Trophoblast cell (in vitro differentiated cells and primary cell): Measurements from ENCODE around the gene DDX54.

Source experiments
- DNase-seq, 2 donors: peaks; one replicate each; pipeline ENCODE4 v3.0.0-alpha.2; 2016
- H2AFZ ChIP-seq: 2 replicates; pipeline ENCODE4 v1.6.1; 2013; ENCODE audit warnings: low read length, moderate library complexity, mild to moderate bottlenecking; ENCODE audit not compliant: insufficient read depth, poor library complexity
- H2AK5ac ChIP-seq: 2 replicates; pipeline ENCODE4 v1.6.1; 2013; ENCODE audit warnings: mild to moderate bottlenecking, low read length
- H2BK120ac ChIP-seq: 2 replicates; pipeline ENCODE4 v1.6.1; 2013; ENCODE audit warnings: low read length, mild to moderate bottlenecking, moderate library complexity; ENCODE audit not compliant: insufficient read depth, poor library complexity
- H2BK12ac ChIP-seq: 2 replicates; pipeline ENCODE4 v1.6.1; 2013; ENCODE audit warnings: mild to moderate bottlenecking, low read length, moderate library complexity
- H2BK5ac ChIP-seq: 2 replicates; pipeline ENCODE4 v1.6.1; 2013; ENCODE audit warnings: low read length, low read depth, moderate library complexity, mild to moderate bottlenecking; ENCODE audit not compliant: poor library complexity
- H3K14ac ChIP-seq: 2 replicates; pipeline ENCODE4 v1.6.1; 2013; ENCODE audit warnings: mild to moderate bottlenecking, low read length
- H3K18ac ChIP-seq: 2 replicates; pipeline ENCODE4 v1.6.1; 2013; ENCODE audit warnings: mild to moderate bottlenecking, low read length
- H3K23ac ChIP-seq: 2 replicates; pipeline ENCODE4 v1.6.1; 2013; ENCODE audit warnings: low read length
- H3K27ac ChIP-seq: 2 replicates; pipeline ENCODE4 v1.5.1; 2013; ENCODE audit warnings: low read depth, mild to moderate bottlenecking, inconsistent platforms, low read length, moderate library complexity
- H3K27me3 ChIP-seq: 2 replicates; pipeline ENCODE4 v1.6.1; 2013; ENCODE audit warnings: inconsistent platforms, mild to moderate bottlenecking, low read length, moderate library complexity; ENCODE audit not compliant: insufficient read depth
- H3K36me3 ChIP-seq, 2 experiments: 1 replicate in 1 of 2; 2 replicates in 1 of 2; pipeline ENCODE4 v1.6.1; 2013; ENCODE audit warnings: low read length in 2 of 2, mild to moderate bottlenecking in 2 of 2, moderate library complexity in 1 of 2; ENCODE audit not compliant: insufficient read depth in 2 of 2, control insufficient read depth in 1 of 2
- H3K4ac ChIP-seq: 2 replicates; pipeline ENCODE4 v1.6.1; 2013; ENCODE audit warnings: low read depth, mild to moderate bottlenecking, low read length, moderate library complexity
- H3K4me1 ChIP-seq, 2 experiments: 1 replicate in 1 of 2; 2 replicates in 1 of 2; pipeline ENCODE4 v1.6.1; 2013; ENCODE audit warnings: low read length in 2 of 2, mild to moderate bottlenecking in 2 of 2, moderate library complexity in 1 of 2; ENCODE audit not compliant: insufficient read depth in 2 of 2, control insufficient read depth in 1 of 2
- H3K4me2 ChIP-seq: 2 replicates; pipeline ENCODE4 v1.6.1; 2013; ENCODE audit warnings: inconsistent platforms, mild to moderate bottlenecking, low read length, moderate library complexity
- H3K4me3 ChIP-seq: 2 replicates; pipeline ENCODE4 v1.5.1; 2013; ENCODE audit warnings: mild to moderate bottlenecking, low read depth, low read length, inconsistent platforms
- H3K79me1 ChIP-seq: one replicate; pipeline ENCODE4 v1.6.1; 2013; ENCODE audit warnings: low read length
- H3K79me2 ChIP-seq: 2 replicates; pipeline ENCODE4 v1.6.1; 2013; ENCODE audit warnings: low read length, mild to moderate bottlenecking; ENCODE audit not compliant: control insufficient read depth, insufficient read depth, poor library complexity
- H3K9ac ChIP-seq: 2 replicates; pipeline ENCODE4 v1.6.1; 2013; ENCODE audit warnings: mild to moderate bottlenecking, low read length
- H3K9me3 ChIP-seq: 2 replicates; pipeline ENCODE4 v1.6.1; 2013; ENCODE audit warnings: low read depth, mild to moderate bottlenecking, control low read depth, inconsistent platforms, low read length; ENCODE audit not compliant: insufficient read depth
- H4K12ac ChIP-seq: 2 replicates; pipeline ENCODE4 v1.6.1; 2013; ENCODE audit warnings: low read depth, mild to moderate bottlenecking, low read length, moderate library complexity
- H4K8ac ChIP-seq: 2 replicates; pipeline ENCODE4 v1.6.1; 2013; ENCODE audit warnings: low read depth, mild to moderate bottlenecking, low read length, moderate library complexity
- H4K91ac ChIP-seq: one replicate; pipeline ENCODE4 v1.6.1; 2013; ENCODE audit warnings: low read depth, mild to moderate bottlenecking, low read length, moderate library complexity
- WGBS: extraction: QIAGEN DNeasy Blood & Tissue Kit; methylation state at CpG from one replicate; pipeline ENCODE4 v1.1.7; 2013; ENCODE audit warnings: missing lambda C conversion rate; ENCODE audit not compliant: insufficient read length, insufficient coverage; ENCODE audit errors: extremely low coverage; 5-methylcytosine and 5-hydroxymethylcytosine counted together

Gene DDX54

DNA sequence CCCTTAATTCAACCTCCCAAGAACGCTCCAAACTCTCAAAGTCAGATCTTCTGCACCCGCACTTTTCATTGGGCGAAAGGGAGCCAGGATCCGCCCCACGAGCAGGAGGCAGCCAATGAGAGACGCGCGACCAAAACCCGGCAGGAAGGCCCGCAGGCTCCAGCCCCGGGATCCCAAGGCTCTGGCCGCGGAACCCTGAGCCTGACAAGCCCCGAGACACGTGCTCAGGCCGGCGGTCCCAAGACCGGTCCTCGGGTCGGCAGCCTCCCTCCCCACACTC, 438 bp downstream of the DDX54 start:
- Histone ChIP-seq H2BK12ac (no peak overlapping the region), H2AFZ (peak overlapping the region; percentile 90), H3K9me3 (no peaks in the 10 kb centered on the region), H3K4ac (peak overlapping the region; percentile 85), H2AK5ac (peak overlapping the region; percentile 45), H4K8ac (peak overlapping the region; percentile 98), H2BK5ac (peak overlapping the region; percentile 79), H3K36me3 (peaks cover 15 to 22% of the 10 kb centered on the region in 2 experiments), H3K27me3 (no peaks in the 10 kb centered on the region), H3K4me2 (peak overlapping the region; percentile 70), H3K27ac (peak overlapping the region; percentile 76), H3K4me3 (peak overlapping the region; percentile 94), H3K79me2 (peaks cover 11% of the 10 kb centered on the region), H3K9ac (peak overlapping the region; percentile 97), H3K14ac (peak overlapping the region; percentile 86), H2BK120ac (peak overlapping the region; percentile 90), H3K18ac (peak overlapping the region; percentile 73), H3K23ac (no peak overlapping the region), H4K12ac (peak overlapping the region; percentile 96), H3K79me1 (peaks cover 14% of the 10 kb centered on the region), H4K91ac (peak overlapping the region; percentile 90), H3K4me1 (peaks cover 8% of the 10 kb centered on the region in 2 experiments)
- DNase-seq = peak; percentile 73 to 83
- WGBS = no CpG with 5 or more reads among the region's 20 CpGs

DNA sequence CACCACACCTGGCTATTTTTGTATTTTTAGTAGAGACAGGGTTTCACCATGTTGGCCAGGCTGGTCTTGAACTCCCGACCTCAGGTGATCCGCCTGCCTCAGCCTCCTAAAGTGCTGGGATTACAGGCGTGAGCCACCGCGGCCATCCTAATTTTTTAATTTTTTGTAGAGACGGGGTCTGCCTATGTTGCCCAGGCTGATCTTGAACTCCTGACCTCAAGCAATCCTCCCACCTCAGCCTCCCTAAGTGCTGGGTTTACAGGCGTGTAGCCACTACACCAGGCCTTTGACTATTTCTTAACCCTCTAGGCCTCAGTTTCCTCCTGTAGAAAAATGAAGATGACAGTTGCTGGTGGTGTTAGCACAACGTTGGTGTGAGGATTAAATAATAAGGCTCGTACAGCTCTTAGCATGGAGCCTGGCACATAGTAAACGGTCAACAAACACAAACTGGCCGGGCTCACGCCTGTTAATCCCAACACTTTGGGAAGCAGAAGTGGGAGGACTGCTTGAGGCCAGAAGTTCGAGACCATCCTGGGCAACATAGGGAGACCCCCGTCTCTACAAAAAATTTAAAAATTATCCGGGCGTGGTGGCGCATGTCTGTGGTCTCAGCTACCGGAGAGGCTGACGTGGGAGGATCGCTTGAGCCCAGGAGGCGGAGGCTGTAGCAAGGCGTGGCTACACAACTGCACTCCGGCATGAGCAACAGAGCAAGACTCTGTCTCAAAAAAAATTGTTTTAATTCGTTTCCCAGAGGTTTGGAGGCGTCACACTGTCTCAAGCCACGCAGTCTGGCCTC, 979 bp downstream of the DDX54 start:
- Histone ChIP-seq H3K23ac (no peak overlapping the region), H4K8ac (peak overlapping the region; percentile 62), H3K4me2 (peak overlapping the region; percentile 70), H3K4ac (peak overlapping the region; percentile 93), H4K91ac (peak overlapping the region; percentile 56), H3K4me1 (peaks cover 8% of the 10 kb centered on the region in 2 experiments), H2BK120ac (peak overlapping the region; percentile 25), H2BK12ac (no peak overlapping the region), H4K12ac (peak overlapping the region; percentile 67), H3K18ac (peak overlapping the region; percentile 2), H2AK5ac (peak overlapping the region; percentile 61), H3K79me2 (peaks cover 11% of the 10 kb centered on the region), H3K9ac (no peak overlapping the region), H3K79me1 (peaks cover 14% of the 10 kb centered on the region), H2BK5ac (no peak overlapping the region), H3K9me3 (no peaks in the 10 kb centered on the region), H3K4me3 (peak overlapping the region; percentile 70), H3K27me3 (no peaks in the 10 kb centered on the region), H3K27ac (no peak overlapping the region), H3K36me3 (peaks cover 21 to 27% of the 10 kb centered on the region in 2 experiments), H3K14ac (no peak overlapping the region), H2AFZ (no peak overlapping the region)
- DNase-seq = peak; percentile 49 to 71
- no CpG with 5 or more reads among the region's 26 CpGs for WGBS

DNA sequence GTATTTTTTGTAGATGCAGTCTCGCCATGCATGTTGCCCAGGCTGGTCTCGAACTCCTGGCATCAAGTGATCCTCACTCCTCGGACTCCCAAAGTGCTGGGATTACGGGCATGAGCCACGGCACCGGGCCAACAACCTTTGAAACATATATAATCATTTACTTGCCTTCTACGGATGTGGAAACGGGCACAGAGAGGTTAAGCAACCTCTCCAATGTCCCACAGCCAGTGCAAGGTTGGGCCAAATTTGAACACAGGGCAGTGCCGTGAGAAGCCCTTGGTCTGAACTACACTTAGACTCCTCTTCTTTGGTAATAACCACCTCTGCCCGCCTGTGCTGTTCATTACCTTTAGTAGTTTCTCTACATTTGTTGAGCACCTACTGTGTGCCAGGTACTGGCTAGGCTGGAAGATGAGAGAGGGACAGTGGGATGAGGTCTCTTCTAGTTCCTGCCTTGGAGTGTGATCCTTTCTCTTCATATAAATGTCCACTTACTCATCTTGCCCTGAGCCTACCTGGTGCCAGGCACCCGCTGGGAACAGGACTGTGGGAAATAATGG, 2.2 kb downstream of the DDX54 start:
- no peak overlapping the region for H3K4me2 ChIP-seq
- H2BK12ac ChIP-seq = no peak overlapping the region
- H2AFZ ChIP-seq = no peak overlapping the region
- H3K18ac ChIP-seq = no peak overlapping the region
- H4K8ac ChIP-seq = no peak overlapping the region
- H3K79me1 ChIP-seq = peaks cover 14% of the 10 kb centered on the region
- H3K79me2 ChIP-seq = peaks cover 11% of the 10 kb centered on the region
- no peak overlapping the region for H2AK5ac ChIP-seq
- H3K9ac ChIP-seq = no peak overlapping the region
- no peak overlapping the region for H2BK5ac ChIP-seq
- H3K23ac ChIP-seq = no peak overlapping the region
- no peaks in the 10 kb centered on the region for H3K9me3 ChIP-seq
- peak overlapping the region; percentile 26 for H3K4ac ChIP-seq
- WGBS = no CpG with 5 or more reads among the region's 11 CpGs
- no peak overlapping the region for H4K12ac ChIP-seq
- H3K4me1 ChIP-seq = peaks cover 8% of the 10 kb centered on the region in 2 experiments
- H3K14ac ChIP-seq = no peak overlapping the region
- H3K27ac ChIP-seq = no peak overlapping the region
- no peak overlapping the region for H2BK120ac ChIP-seq
- H3K4me3 ChIP-seq = no peak overlapping the region
- H3K27me3 ChIP-seq = no peaks in the 10 kb centered on the region
- H4K91ac ChIP-seq = no peak overlapping the region
- H3K36me3 ChIP-seq = peaks cover 27 to 35% of the 10 kb centered on the region in 2 experiments
- DNase-seq = no peak

DNA sequence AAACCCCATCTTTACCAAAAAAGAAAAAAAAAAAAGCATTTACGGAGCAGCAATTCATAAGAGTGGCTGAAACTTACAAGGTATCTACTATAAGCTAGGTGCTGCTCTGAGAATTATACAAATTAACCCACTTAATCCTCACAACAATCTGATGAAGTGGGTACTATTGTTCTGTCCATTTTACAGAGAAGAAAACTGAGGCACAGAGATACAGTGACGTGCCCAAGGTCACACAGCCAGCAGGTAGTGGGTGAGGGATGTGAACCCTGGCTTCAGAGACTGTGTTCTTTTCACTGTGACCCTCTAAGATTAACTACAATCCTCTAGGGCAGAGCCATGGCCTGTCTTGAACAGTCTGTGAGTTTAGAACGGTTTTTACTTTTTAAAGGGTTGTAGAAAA, 3.3 kb downstream of the DDX54 start:
- Histone ChIP-seq H2BK5ac (no peak overlapping the region), H4K12ac (no peak overlapping the region), H2AFZ (no peak overlapping the region), H3K9me3 (no peaks in the 10 kb centered on the region), H3K4me3 (no peak overlapping the region), H3K14ac (no peak overlapping the region), H3K79me2 (peaks cover 11% of the 10 kb centered on the region), H3K36me3 (peaks cover 36 to 46% of the 10 kb centered on the region in 2 experiments), H2AK5ac (no peak overlapping the region), H3K4me1 (peaks cover 8% of the 10 kb centered on the region in 2 experiments), H3K27ac (no peak overlapping the region), H3K23ac (no peak overlapping the region), H2BK12ac (no peak overlapping the region), H2BK120ac (no peak overlapping the region), H3K27me3 (no peaks in the 10 kb centered on the region), H4K8ac (no peak overlapping the region), H3K4me2 (no peak overlapping the region), H3K9ac (no peak overlapping the region), H3K4ac (no peak overlapping the region), H4K91ac (no peak overlapping the region), H3K18ac (no peak overlapping the region), H3K79me1 (peaks cover 14% of the 10 kb centered on the region)
- no CpG with 5 or more reads among the region's 3 CpGs for WGBS
- DNase-seq = no peak
